Stimulated activated CD8-positive, alpha-beta memory T cell treated with anti-CD3 and anti-CD28 coated beads, Interleukin-12 subunit alpha, Interleukin-12 subunit beta, amount 100 ng/mL, for 4 hours (primary cell): ENCODE data around the gene TMEM31.

Experiments used
- DNase-seq: peaks from one replicate; pipeline ENCODE4 v3.0.0-alpha.2; 2020; ENCODE audit warnings: low read depth

Gene TMEM31

GRCh38 chrX:103710609-103711008, at the start of gene TMEM31:
TSS of gene TMEM31 (plus strand) at chrX:103710909. CDS start at chrX:103712259, 1,350 bp downstream.
- DNase-seq: no peak

DNA sequence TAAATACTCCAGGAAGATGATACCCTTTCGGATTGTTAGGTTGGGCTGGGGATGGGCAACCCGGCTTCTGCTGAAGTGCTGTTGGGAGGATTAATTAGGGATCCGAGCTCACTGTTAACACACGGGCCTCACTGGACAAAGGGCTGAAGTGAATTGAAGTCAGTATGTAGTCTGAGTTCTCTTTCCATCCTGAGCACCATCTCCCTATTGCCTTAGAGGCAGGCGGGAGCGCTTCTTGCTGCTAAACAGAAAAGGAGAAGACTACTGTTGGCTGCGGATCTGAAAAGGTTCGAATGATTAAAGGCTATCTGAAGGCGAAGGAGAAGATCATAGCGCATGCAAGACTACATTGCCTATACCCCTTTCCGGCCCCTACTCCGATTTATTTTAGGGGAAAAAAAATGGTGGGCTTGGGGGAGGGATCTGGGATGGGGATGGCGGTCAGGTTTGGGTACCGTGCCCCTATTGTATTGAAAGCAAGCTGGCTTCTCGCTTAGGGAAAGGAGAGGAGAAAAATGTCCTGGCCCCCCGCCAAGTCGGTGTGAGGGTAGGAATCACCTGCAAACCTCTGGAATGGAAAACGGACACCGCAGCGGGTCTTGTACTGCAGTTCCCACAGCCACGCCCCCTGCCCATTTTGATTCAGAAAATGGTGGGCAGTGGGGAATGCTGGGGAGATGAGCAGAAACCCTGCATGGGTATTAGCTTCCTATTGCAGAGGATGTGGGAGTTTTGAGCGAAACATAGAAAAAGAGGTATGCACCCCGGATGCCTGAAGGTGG, 46.5 kb upstream of the TMEM31 start:
- no peak for DNase-seq

DNA sequence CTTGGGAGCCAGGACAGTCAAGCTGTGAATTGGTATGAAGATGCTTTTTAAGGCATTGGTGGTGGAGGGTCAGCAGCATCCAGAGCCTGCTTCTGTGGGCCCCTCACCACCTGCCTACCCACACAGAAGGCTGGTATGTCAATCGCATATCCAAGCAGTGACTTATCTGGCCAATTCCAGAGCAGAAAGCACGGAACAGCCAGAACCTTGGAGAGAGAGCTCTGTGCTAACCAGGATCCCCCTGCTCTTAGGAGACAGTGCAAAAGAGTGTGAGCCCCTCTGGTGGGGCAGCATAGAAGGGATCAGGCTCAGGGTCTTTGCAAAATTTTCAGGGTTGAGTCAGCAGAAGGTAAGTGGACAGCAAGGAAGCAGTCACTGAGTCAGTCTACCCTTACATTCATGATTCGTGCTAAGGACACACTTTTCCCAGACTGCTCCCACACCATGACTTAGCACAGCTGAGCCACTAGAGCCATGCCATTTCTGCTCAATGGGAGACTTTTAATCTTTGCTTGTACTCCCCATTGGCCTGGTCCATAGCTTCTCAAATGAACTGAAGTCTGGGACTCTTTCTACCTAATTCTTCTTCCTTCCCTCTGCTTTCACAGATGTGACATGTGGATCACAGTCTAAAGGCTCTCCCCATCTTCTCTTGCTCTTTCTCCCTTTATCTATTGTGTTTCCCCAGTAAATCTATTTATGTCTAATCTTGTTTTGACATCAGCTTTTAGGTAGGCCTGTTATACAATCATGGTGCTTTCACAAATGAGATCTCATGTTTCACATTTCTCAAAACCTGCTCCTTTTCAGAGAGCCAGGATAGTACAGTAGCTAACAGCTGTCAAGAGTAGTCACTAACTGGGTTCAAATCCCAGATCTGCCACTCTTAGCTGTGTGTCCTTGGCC, 44.3 kb upstream of the TMEM31 start:
- DNase-seq: no peak

DNA sequence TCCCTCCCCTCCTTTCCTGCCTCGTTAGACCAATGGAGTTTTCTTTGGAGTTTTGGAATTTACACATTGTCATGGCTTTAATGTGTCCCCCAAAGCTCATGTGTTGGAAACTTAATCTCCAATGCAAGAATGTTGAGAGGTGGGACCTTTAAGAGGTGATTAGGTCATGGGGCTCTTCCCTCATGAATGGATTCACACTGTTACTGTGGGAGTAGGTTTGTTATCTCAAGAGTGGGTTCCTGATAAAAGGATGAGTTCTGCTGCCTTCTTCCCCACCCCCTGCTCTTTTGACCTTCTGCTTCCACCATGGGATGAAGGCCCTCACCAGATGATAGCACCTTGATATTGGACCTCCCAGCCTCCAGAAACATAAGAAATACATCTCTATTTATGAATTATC, 41.0 kb upstream of the TMEM31 start:
- no peak for DNase-seq

GRCh38 chrX:103674531-103675454, 35.9 kb upstream of the TMEM31 start:
- no peak for DNase-seq

DNA sequence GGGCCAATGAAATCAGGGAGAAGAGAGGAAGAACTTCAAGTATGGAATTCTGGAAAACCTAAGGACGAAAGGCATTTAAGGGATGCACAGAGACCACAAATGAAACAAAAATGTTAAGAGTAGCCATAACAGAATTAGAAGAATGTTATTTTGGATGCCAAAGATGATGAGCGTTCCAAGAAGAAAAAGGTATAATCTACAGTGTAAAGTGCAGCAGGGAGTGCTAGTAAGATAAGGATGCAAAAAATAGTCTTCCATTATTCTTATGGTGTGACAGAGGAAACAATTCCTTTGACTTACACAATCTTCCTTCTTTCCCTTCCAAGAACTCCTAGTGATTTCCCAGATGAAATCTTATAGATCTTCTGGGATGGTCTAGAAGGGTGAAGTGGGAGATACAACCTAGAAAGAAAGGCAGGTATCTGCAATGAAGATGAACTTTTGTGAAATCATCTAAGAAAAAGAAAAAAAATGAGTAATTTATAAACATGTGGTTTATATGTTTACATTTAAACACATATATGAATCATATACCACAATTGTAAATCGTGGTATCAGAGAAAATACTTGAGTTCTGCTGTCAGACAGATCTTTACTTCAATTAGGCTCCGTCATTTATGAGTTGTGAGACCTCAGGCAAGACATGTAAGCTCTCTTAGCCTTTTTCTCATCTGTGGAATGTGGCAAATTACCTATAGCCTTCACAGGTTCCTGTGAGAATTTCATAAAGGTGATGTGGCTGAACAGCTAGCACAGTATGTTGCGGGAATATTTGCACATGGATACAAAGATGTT, 32.3 kb upstream of the TMEM31 start:
- DNase-seq: no peak

DNA sequence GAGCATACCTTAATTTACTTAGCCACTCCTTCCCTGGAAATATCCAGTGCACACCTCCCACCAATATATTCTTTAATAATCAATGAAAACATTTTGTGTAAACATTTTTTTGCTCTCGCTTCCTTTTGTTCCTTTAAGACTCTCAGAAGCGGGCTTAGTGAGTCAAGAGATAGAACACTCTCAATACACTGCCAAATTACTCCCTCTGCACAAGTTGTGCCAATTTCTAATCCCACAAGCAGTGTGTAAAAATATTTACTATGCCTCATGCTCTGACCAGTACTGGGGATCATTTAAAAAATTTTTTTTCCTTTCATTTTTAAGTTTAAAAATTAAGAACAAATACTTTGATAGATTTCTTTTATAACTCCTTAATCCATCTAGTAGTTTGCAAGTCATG, 29.3 kb upstream of the TMEM31 start:
- DNase-seq: no peak

GRCh38 chrX:103685396-103685795, 25.3 kb upstream of the TMEM31 start:
- DNase-seq: no peak

GRCh38 chrX:103686199-103687072, 24.3 kb upstream of the TMEM31 start, which contains the start of gene MORF4L2:
TSS of gene MORF4L2 (minus strand) at chrX:103686699. CDS start at chrX:103677027, 9,672 bp downstream.
- peak; percentile 68 for DNase-seq

GRCh38 chrX:103687073-103687695, 23.5 kb upstream of the TMEM31 start:
- DNase-seq: peak; percentile 75

DNA sequence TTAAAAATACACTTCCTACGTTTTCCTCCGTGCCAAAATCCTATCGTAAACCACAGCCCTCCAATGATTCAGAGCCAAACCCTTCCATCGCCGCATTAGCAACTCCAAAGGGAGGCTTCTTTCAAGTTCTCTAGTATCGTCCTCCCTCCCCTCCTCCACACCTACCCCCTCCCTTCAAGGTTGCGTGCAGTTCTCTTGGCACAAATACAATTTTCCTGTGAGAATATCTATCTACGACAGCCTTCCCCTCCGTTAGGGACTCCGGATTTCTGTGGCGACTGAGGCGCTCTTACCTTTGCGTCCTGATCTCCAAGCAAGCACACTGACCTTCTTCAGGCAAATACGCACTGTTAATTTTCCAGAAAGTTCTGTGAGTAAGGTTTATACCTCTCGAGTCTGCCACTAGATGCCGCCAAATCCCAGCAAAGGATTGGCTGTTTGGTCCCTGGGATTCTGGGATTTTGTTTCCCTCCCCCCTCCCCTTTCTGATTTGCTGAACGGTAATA, 23.0 kb upstream of the TMEM31 start:
- peak; percentile 8 for DNase-seq

DNA sequence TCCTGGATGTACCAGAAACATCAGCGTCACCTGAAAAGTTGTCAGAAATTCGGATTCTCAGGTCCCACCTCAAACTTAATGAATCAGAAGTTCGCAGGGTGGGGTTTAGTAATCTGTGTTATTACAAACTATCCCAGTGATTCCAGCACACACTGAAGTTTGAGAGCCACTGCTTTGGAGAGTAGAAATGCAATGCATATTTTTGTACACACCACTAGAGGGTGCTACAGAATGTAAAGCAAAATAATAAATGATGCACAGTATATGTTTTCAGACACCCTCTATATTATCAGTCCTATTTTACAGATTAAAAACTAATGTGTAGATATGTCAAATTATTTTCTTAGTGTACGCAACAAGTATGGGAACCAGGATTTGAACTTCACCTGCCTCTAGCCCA, 21.8 kb upstream of the TMEM31 start:
- DNase-seq: no peak

DNA sequence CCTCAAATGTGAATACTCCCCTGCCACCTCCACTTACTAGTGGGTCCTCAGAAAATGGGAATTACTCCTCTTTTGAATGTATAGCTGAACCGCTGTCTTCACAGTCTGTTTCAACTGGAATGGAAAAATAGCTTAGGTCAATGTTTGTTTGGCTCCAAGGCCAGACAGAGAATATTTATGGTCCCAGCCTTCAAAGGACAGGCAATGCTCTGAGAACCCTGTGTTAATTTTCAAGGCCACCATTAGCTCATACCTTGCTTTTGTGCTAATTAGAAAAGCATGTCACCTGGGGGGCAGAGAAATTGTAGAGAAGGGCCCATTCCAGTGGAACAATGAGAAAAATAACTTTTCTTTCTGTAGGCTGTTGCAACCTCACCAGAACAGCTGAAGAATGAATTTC, 19.6 kb upstream of the TMEM31 start:
- no peak for DNase-seq

- no peak for DNase-seq
These were observed 13.0 kb upstream of the TMEM31 start for GRCh38 chrX:103697687-103698086.

GRCh38 chrX:103699243-103699642, 11.5 kb upstream of the TMEM31 start:
- no peak for DNase-seq

- no peak for DNase-seq
These were observed 5.8 kb upstream of the TMEM31 start for GRCh38 chrX:103704863-103705262.

GRCh38 chrX:103716962-103717361, 6.3 kb downstream of the TMEM31 start:
- DNase-seq: no peak

GRCh38 chrX:103718120-103718519, 7.4 kb downstream of the TMEM31 start:
- no peak for DNase-seq

- DNase-seq: no peak
These were observed 11.8 kb downstream of the TMEM31 start for GRCh38 chrX:103722505-103722904.
